ENCODE measurements around the gene WWP2.

DNA sequence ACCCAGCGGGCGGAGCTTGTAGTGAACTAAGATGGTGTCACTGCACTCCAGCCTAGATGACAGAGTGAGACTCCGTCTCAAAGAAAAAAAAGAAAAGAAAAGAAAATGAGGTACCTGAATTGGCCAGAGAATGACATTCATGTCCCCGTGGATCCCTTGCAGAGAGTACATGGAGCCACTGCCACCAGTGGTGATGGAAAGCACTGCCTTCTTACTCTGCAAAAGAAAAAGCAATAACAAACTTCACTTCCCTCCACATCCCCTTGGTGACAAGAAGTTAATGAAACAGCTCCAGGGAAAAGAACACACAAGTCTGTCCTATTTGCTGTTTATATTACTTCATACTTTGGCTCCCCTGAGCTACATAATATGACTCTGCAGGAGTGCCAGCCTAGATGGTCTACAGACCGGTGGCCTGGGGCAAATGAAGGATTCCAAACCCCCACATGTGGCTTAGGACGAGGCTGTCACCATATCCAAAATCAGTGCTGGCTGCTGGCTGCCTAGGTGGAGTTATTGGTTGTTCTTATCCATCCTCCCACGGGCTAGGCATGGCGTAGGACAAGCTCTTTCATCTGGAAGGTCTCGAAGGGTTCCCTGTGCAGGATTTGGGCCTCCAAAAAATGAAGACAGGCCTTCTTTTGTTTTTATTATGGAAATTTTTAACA, 49.1 kb upstream of the WWP2 start:
- TF ChIP-seq, protein P1, sequence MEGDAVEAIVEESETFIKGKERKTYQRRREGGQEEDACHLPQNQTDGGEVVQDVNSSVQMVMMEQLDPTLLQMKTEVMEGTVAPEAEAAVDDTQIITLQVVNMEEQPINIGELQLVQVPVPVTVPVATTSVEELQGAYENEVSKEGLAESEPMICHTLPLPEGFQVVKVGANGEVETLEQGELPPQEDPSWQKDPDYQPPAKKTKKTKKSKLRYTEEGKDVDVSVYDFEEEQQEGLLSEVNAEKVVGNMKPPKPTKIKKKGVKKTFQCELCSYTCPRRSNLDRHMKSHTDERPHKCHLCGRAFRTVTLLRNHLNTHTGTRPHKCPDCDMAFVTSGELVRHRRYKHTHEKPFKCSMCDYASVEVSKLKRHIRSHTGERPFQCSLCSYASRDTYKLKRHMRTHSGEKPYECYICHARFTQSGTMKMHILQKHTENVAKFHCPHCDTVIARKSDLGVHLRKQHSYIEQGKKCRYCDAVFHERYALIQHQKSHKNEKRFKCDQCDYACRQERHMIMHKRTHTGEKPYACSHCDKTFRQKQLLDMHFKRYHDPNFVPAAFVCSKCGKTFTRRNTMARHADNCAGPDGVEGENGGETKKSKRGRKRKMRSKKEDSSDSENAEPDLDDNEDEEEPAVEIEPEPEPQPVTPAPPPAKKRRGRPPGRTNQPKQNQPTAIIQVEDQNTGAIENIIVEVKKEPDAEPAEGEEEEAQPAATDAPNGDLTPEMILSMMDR (IDR thresholded peaks at IDR 0.05) = peak in 1 of 6 experiments; percentile 7
- no peak for TF ChIP-seq POLR2A (IDR thresholded peaks at IDR 0.05)

Data from esophagus squamous epithelium (tissue), 4 donors.